ENCODE results near the gene FANCC.
"Not testable (repeated sequence)": the region's sequence is repeated elsewhere in the genome, so short reads cannot be mapped to it uniquely, and the experiment has no call there.

The FANCC gene

DNA sequence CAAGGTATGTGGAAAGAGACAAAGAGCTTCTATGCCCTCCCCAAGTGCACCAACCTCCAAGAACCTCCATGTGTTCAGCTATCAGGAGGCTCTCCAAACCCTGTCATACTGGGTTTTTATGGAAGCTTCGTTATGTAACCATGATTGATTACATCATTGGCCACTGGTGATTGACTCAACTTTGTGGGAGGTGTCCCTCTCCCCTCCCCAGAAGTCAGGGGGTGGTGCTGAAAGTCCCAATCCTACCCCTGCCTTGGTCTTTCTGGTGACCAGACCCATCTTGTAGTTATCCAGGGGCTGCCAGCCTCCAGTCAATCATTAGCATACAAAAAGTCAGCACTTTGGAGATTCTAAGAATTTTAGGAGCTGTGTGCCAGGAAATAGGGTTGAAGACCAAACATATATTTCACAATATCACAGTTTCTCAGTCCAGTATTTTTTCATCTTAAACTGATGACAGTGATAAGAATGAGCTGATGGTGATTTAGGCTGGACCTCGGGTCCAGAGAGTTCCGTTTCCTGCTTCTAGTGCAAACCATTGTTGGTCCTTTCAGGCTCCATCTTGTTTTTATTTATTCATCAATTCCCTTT is 27.3 kb upstream of the FANCC start:
- H3K36me3 ChIP-seq (ENCODE audit: control insufficient read depth, low read depth, low read length), result no peaks in the 10 kb centered on the region
- no peak overlapping the region for H3K9ac ChIP-seq (ENCODE audit: low read length)
- no peak overlapping the region for H3K4me3 ChIP-seq (ENCODE audit: low read length)
- no peaks in the 10 kb centered on the region for H3K4me1 ChIP-seq (ENCODE audit: control insufficient read depth, low read depth, low read length)
- H3K27me3 ChIP-seq (ENCODE audit: control insufficient read depth, insufficient read depth, low read length), result peaks cover 23% of the 10 kb centered on the region
- no peaks in the 10 kb centered on the region for H3K9me3 ChIP-seq (ENCODE audit: control insufficient read depth, low read depth, low read length)
- no peak overlapping the region for H3K27ac ChIP-seq (ENCODE audit: low read length)

GRCh38 chr9:95343725-95344287 is 26.3 kb upstream of the FANCC start:
- no peaks in the 10 kb centered on the region for H3K36me3 ChIP-seq (ENCODE audit: control insufficient read depth, low read depth, low read length)
- H3K9me3 ChIP-seq (ENCODE audit: control insufficient read depth, low read depth, low read length), result no peaks in the 10 kb centered on the region
- no peak overlapping the region for H3K9ac ChIP-seq (ENCODE audit: low read length)

DNA sequence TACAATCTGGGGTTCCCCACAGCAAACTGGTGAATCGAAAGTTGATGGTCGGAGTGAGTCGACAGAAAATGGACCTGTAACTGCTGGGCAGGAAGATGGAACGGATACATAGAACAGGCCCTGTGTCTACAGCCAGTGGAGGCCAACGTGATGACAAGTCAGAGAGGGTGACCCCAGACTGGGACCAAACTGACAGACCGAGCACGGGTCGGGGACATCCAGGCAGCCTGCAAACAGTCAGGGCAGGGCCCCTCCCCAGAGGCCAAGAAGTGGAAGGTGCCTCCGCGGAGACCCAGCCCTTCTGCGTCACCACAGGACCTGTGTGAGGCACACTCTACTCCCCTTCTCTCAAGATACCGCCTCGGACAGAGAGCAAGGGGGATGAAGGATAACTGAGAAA is 25.1 kb upstream of the FANCC start:
- Histone ChIP-seq H3K9me3 (ENCODE audit: control insufficient read depth, low read depth, low read length) (no peaks in the 10 kb centered on the region), H3K27me3 (ENCODE audit: control insufficient read depth, insufficient read depth, low read length) (peaks cover under 1% of the 10 kb centered on the region), H3K4me3 (ENCODE audit: low read length) (no peak overlapping the region), H3K4me1 (ENCODE audit: control insufficient read depth, low read depth, low read length) (no peaks in the 10 kb centered on the region), H3K27ac (ENCODE audit: low read length) (no peak overlapping the region), H3K36me3 (ENCODE audit: control insufficient read depth, low read depth, low read length) (no peaks in the 10 kb centered on the region), H3K9ac (ENCODE audit: low read length) (no peak overlapping the region)

More at GRCh38 chr9:95343725-95344287, 26.3 kb upstream of the FANCC start:
- H3K27ac ChIP-seq (ENCODE audit: low read length), result no peak overlapping the region
- H3K27me3 ChIP-seq (ENCODE audit: control insufficient read depth, insufficient read depth, low read length), result peaks cover 13% of the 10 kb centered on the region
- H3K4me3 ChIP-seq (ENCODE audit: low read length), result no peak overlapping the region
- H3K4me1 ChIP-seq (ENCODE audit: control insufficient read depth, low read depth, low read length), result no peaks in the 10 kb centered on the region

DNA sequence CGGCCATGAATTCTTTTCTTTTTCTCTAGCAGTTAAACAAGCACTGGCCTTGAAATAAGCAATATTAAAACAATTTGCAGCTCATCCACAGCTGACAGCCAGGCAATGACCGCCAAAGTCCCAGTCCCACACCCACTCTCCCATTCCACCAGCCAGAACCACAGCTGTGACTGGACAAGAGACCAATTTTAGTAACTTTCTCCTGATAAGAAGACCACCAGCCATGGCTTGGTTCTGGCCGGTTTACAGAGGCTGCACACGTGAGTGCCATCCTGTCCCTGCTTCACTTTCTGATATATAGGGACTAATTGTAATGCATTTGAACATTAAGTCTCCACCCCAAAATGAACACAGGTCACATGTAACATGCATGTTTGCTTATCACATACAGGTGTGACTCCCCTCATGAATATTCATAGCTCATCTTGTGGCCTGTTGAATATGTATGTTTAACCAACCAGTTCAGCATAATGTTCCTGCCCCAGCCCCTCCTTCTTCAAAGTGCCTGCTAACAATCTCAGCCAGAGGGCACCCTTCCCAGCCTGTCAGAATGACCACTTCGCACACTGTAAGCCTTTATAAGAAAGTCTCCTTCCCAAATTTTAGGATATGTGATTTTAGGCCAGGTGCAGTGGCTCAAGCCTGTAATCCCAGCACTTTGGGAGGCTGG is 23.9 kb upstream of the FANCC start:
- no peaks in the 10 kb centered on the region for H3K9me3 ChIP-seq (ENCODE audit: control insufficient read depth, low read depth, low read length)
- no peak overlapping the region for H3K4me3 ChIP-seq (ENCODE audit: low read length)
- H3K27ac ChIP-seq (ENCODE audit: low read length), result no peak overlapping the region
- no peaks in the 10 kb centered on the region for H3K36me3 ChIP-seq (ENCODE audit: control insufficient read depth, low read depth, low read length)
- H3K27me3 ChIP-seq (ENCODE audit: control insufficient read depth, insufficient read depth, low read length), result no peaks in the 10 kb centered on the region
- H3K9ac ChIP-seq (ENCODE audit: low read length), result no peak overlapping the region
- H3K4me1 ChIP-seq (ENCODE audit: control insufficient read depth, low read depth, low read length), result no peaks in the 10 kb centered on the region

GRCh38 chr9:95338243-95338642 is 20.7 kb upstream of the FANCC start:
- H3K9me3 ChIP-seq (ENCODE audit: control insufficient read depth, low read depth, low read length), result no peaks in the 10 kb centered on the region
- no peak overlapping the region for H3K9ac ChIP-seq (ENCODE audit: low read length)
- H3K36me3 ChIP-seq (ENCODE audit: control insufficient read depth, low read depth, low read length), result no peaks in the 10 kb centered on the region
- no peaks in the 10 kb centered on the region for H3K4me1 ChIP-seq (ENCODE audit: control insufficient read depth, low read depth, low read length)
- no peaks in the 10 kb centered on the region for H3K27me3 ChIP-seq (ENCODE audit: control insufficient read depth, insufficient read depth, low read length)
- no peak overlapping the region for H3K27ac ChIP-seq (ENCODE audit: low read length)
- no peak overlapping the region for H3K4me3 ChIP-seq (ENCODE audit: low read length)

DNA sequence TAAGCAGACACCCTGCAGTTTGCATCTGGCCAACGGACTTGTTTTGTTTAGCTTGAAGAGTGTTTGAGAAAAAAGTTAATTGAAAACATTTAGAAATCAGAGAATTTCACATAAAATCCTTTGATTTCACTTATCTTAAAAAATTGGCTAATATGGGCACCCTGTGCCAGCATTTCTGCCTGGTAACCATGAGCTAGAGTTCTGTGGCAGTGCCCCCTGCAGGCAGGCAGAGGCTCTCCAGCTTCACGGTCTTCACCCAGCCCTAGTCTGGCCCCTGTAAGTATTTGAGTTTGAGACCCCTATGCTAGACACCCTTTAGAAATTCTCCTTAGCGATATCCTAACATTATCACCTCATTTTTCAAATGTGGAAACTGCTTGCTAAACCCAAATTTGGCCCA is 18.8 kb upstream of the FANCC start:
- no peak overlapping the region for H3K9ac ChIP-seq (ENCODE audit: low read length)
- H3K9me3 ChIP-seq (ENCODE audit: control insufficient read depth, low read depth, low read length), result no peaks in the 10 kb centered on the region
- no peaks in the 10 kb centered on the region for H3K4me1 ChIP-seq (ENCODE audit: control insufficient read depth, low read depth, low read length)
- H3K36me3 ChIP-seq (ENCODE audit: control insufficient read depth, low read depth, low read length), result no peaks in the 10 kb centered on the region
- H3K27ac ChIP-seq (ENCODE audit: low read length), result no peak overlapping the region
- H3K4me3 ChIP-seq (ENCODE audit: low read length), result no peak overlapping the region
- no peaks in the 10 kb centered on the region for H3K27me3 ChIP-seq (ENCODE audit: control insufficient read depth, insufficient read depth, low read length)

- no peaks in the 10 kb centered on the region for H3K36me3 ChIP-seq (ENCODE audit: control insufficient read depth, low read depth, low read length)
- no peaks in the 10 kb centered on the region for H3K27me3 ChIP-seq (ENCODE audit: control insufficient read depth, insufficient read depth, low read length)
- H3K4me3 ChIP-seq (ENCODE audit: low read length), result no peak overlapping the region
- H3K4me1 ChIP-seq (ENCODE audit: control insufficient read depth, low read depth, low read length), result no peaks in the 10 kb centered on the region
- H3K9me3 ChIP-seq (ENCODE audit: control insufficient read depth, low read depth, low read length), result no peaks in the 10 kb centered on the region
- H3K27ac ChIP-seq (ENCODE audit: low read length), result no peak overlapping the region
- no peak overlapping the region for H3K9ac ChIP-seq (ENCODE audit: low read length)
These were observed 15.9 kb upstream of the FANCC start for GRCh38 chr9:95333426-95333825.

GRCh38 chr9:95332860-95333259 is 15.4 kb upstream of the FANCC start:
- peaks cover 3% of the 10 kb centered on the region for H3K9me3 ChIP-seq (ENCODE audit: control insufficient read depth, low read depth, low read length)
- H3K4me3 ChIP-seq (ENCODE audit: low read length), result no peak overlapping the region
- H3K36me3 ChIP-seq (ENCODE audit: control insufficient read depth, low read depth, low read length), result no peaks in the 10 kb centered on the region

DNA sequence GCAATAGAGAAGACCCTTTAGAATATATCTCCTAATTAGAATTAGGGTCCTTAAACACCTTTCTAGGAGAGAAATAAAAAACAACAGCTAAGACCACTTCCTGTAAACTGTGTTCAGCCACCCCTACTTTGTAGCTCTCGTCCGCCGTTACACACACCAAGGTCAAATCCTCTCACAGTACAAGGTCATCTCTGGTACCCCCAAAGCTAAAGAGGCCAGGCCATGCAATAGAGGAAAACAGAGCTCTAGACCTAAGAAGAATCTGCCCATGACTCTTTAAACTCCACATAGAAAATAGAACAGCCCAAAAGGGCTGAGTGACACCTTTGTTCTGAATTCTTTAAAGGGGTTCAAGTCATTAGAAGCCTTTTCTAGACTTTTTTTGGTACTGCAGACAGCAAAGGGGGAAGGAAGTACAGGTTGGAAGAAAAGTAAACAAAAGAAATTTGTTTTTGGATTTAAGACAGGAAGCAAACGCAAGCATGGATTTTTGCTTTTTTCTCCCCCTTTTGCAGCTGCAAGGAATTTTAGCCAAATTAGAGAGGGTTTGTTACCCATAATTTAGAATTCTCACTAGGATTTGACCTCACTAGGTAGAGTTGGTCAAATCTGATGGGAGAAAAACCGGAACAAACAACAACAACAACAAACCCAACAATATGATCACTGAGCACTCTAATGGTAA is 13.4 kb upstream of the FANCC start:
- Histone ChIP-seq H3K27me3 (ENCODE audit: control insufficient read depth, insufficient read depth, low read length) (no peaks in the 10 kb centered on the region), H3K4me3 (ENCODE audit: low read length) (no peak overlapping the region), H3K9ac (ENCODE audit: low read length) (no peak overlapping the region), H3K4me1 (ENCODE audit: control insufficient read depth, low read depth, low read length) (no peaks in the 10 kb centered on the region), H3K27ac (ENCODE audit: low read length) (no peak overlapping the region), H3K36me3 (ENCODE audit: control insufficient read depth, low read depth, low read length) (no peaks in the 10 kb centered on the region), H3K9me3 (ENCODE audit: control insufficient read depth, low read depth, low read length) (peaks cover 19% of the 10 kb centered on the region)

More at GRCh38 chr9:95332860-95333259, 15.4 kb upstream of the FANCC start:
- H3K4me1 ChIP-seq (ENCODE audit: control insufficient read depth, low read depth, low read length), result no peaks in the 10 kb centered on the region
- no peak overlapping the region for H3K27ac ChIP-seq (ENCODE audit: low read length)
- H3K9ac ChIP-seq (ENCODE audit: low read length), result no peak overlapping the region
- H3K27me3 ChIP-seq (ENCODE audit: control insufficient read depth, insufficient read depth, low read length), result no peaks in the 10 kb centered on the region

DNA sequence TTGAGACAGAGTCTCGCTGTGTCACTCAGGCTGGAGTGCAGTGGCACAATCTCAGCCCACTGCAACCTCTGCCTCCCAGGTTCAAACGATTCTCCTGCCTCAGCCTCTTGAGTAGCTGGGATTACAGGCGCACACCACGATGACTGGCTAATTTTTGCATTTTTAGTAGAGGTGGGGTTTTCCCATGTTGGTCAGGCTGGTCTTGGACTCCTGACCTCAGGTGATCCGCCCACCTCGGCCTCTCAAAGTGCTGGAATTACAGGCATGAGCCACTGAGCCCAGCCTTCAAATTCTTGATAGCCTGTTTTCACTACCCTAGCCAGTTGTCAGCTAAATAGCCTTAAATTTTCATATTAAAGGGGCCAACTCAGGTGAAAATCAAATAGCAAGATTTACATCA is 11.6 kb upstream of the FANCC start:
- H3K9ac ChIP-seq (ENCODE audit: low read length); H3K27ac ChIP-seq (ENCODE audit: low read length); H3K4me3 ChIP-seq (ENCODE audit: low read length); H3K27me3 ChIP-seq (ENCODE audit: control insufficient read depth, insufficient read depth, low read length); H3K4me1 ChIP-seq (ENCODE audit: control insufficient read depth, low read depth, low read length); H3K36me3 ChIP-seq (ENCODE audit: control insufficient read depth, low read depth, low read length): not testable (repeated sequence)
- peaks cover 21% of the 10 kb centered on the region for H3K9me3 ChIP-seq (ENCODE audit: control insufficient read depth, low read depth, low read length)

DNA sequence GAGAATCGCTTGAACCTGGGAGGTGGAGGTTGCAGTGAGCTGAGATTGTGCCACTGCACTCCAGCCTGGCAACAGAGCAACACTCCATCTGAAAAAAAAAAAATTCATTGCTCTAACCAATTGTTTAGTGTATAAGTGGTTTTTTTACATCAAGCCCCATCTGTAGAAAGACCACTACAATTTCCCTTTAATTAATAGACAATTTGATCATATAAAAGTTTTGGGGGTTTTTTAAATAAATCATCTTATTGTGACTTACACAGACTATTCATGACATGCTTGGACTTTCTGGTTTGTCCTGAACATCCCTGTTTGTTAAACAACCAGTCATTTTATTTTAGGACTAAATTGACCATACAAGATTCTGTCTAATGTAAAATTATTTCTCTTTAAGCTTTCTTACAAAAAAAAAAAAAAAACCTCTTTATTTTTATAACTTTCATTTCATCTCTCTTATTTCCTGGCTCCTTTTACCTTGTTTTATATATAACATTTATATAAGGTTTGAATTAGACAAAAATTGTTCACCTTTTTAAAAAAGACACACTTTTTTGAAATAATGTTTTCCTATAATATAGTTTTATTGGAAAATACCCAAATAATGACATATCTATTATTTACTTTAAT is 9.8 kb upstream of the FANCC start:
- H3K9me3 ChIP-seq (ENCODE audit: control insufficient read depth, low read depth, low read length), result peaks cover 21% of the 10 kb centered on the region
- H3K4me1 ChIP-seq (ENCODE audit: control insufficient read depth, low read depth, low read length), result no peaks in the 10 kb centered on the region
- no peaks in the 10 kb centered on the region for H3K27me3 ChIP-seq (ENCODE audit: control insufficient read depth, insufficient read depth, low read length)
- H3K4me3 ChIP-seq (ENCODE audit: low read length), result no peak overlapping the region
- no peak overlapping the region for H3K9ac ChIP-seq (ENCODE audit: low read length)
- H3K27ac ChIP-seq (ENCODE audit: low read length), result no peak overlapping the region
- no peaks in the 10 kb centered on the region for H3K36me3 ChIP-seq (ENCODE audit: control insufficient read depth, low read depth, low read length)

Measured in iPS-18a (cell line).